A673 (cell line): ENCODE data around the gene FBXL13.

Experiments used
- EZH2 ChIP-seq: fragments of 200-600 bp; sonication (generic); IDR thresholded peaks from 2 replicates; pipeline ENCODE4 v1.6.1; 2017; ENCODE audit warnings: borderline replicate concordance, low read depth, mild to moderate bottlenecking, mixed read lengths, antibody characterized with exemption, low read length; ENCODE audit not compliant: poor library complexity, severe bottlenecking
- TF ChIP-seq, protein P1 (sequence below): fragments of 300-800, 200-600 bp; sonication (generic); conservative IDR thresholded peaks from 2 replicates; pipeline ENCODE4 v1.5.1; 2017; ENCODE audit warnings: low read depth, mild to moderate bottlenecking, antibody characterized with exemption, low read length, moderate library complexity, mixed read lengths

- TF ChIP-seq, protein P1, sequence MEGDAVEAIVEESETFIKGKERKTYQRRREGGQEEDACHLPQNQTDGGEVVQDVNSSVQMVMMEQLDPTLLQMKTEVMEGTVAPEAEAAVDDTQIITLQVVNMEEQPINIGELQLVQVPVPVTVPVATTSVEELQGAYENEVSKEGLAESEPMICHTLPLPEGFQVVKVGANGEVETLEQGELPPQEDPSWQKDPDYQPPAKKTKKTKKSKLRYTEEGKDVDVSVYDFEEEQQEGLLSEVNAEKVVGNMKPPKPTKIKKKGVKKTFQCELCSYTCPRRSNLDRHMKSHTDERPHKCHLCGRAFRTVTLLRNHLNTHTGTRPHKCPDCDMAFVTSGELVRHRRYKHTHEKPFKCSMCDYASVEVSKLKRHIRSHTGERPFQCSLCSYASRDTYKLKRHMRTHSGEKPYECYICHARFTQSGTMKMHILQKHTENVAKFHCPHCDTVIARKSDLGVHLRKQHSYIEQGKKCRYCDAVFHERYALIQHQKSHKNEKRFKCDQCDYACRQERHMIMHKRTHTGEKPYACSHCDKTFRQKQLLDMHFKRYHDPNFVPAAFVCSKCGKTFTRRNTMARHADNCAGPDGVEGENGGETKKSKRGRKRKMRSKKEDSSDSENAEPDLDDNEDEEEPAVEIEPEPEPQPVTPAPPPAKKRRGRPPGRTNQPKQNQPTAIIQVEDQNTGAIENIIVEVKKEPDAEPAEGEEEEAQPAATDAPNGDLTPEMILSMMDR: no peak
- TF ChIP-seq EZH2: no peak
Measured at GRCh38 chr7:103031024-103031423, 43.6 kb downstream of the FBXL13 start.
